ENCODE results near the gene FCGR3B. TPM values are rescaled to one million over a fixed set of nuclear protein-coding genes. Genes with fewer than 3 reads are reported as not detected.
"Not testable (repeated sequence)": the region's sequence is repeated elsewhere in the genome, so short reads cannot be mapped to it uniquely, and the experiment has no call there.

FCGR3B gene
- not detected for total RNA-seq

- DNase-seq (no peak), ATAC-seq (no peak)
- H3K27ac Mint-ChIP-seq = no peak within 1 kb of the TSS
- ChIA-PET POLR2A (no interaction called here), CTCF (interaction anchor here (0.7 kb wide), 1 partner anchor 84 kb away, joined by 3 read pairs; no protein-coding TSS in a partner anchor)
- no peak within 1 kb of the TSS for H3K4me3 Mint-ChIP-seq
- H3K9me3 Mint-ChIP-seq (ENCODE audit: low read depth) = no peaks in the 10 kb centered on the region
- intact Hi-C loops (cut with DNase I, micrococcal nuclease) = no loop called here
- H3K4me1 Mint-ChIP-seq = peaks cover 5% of the 10 kb centered on the region
- no peaks in the 10 kb centered on the region for H3K36me3 Mint-ChIP-seq (ENCODE audit: low read depth)
- no peaks in the 10 kb centered on the region for H3K27me3 Mint-ChIP-seq
These were observed at the start of gene FCGR3B for GRCh38 chr1:161631076-161631475. Gene FCGR3B (minus strand): TSS chr1:161631176. CDS start chr1:161631094, 82 bp downstream.

- H3K4me3 Mint-ChIP-seq = no peak overlapping the region
- intact Hi-C loops (cut with DNase I, micrococcal nuclease) = no loop called here
- POLR2A ChIA-PET = no interaction called here
- H3K27ac Mint-ChIP-seq = no peak overlapping the region
- peaks cover 6% of the 10 kb centered on the region for H3K27me3 Mint-ChIP-seq
- no peaks in the 10 kb centered on the region for H3K9me3 Mint-ChIP-seq (ENCODE audit: low read depth)
- DNase-seq (no peak), ATAC-seq (no peak)
- H3K36me3 Mint-ChIP-seq (ENCODE audit: low read depth) = no peaks in the 10 kb centered on the region
- CTCF ChIA-PET = no interaction called here
- peaks cover 4% of the 10 kb centered on the region for H3K4me1 Mint-ChIP-seq
These were observed 47.5 kb upstream of the FCGR3B start for GRCh38 chr1:161678500-161678899.

- peaks cover 4% of the 10 kb centered on the region for H3K4me1 Mint-ChIP-seq
- CTCF ChIA-PET = no interaction called here
- no peak for ATAC-seq
These were observed 46.1 kb upstream of the FCGR3B start for GRCh38 chr1:161676958-161677689.

GRCh38 chr1:161676441-161676840 lies 45.5 kb upstream of the FCGR3B start:
- DNase-seq (no peak), ATAC-seq (no peak)
- H3K27ac Mint-ChIP-seq = no peak overlapping the region
- H3K36me3 Mint-ChIP-seq (ENCODE audit: low read depth) = no peaks in the 10 kb centered on the region
- intact Hi-C loops (cut with DNase I, micrococcal nuclease) = no loop called here
- peaks cover 7% of the 10 kb centered on the region for H3K4me1 Mint-ChIP-seq
- POLR2A ChIA-PET = no interaction called here
- H3K27me3 Mint-ChIP-seq = peaks cover 2% of the 10 kb centered on the region
- no peaks in the 10 kb centered on the region for H3K9me3 Mint-ChIP-seq (ENCODE audit: low read depth)
- CTCF ChIA-PET = no interaction called here
- H3K4me3 Mint-ChIP-seq = no peak overlapping the region

More at GRCh38 chr1:161676958-161677689, 46.1 kb upstream of the FCGR3B start:
- Mint-ChIP-seq H3K27me3 (peaks cover 6% of the 10 kb centered on the region), H3K36me3 (ENCODE audit: low read depth) (no peaks in the 10 kb centered on the region), H3K9me3 (ENCODE audit: low read depth) (no peaks in the 10 kb centered on the region), H3K4me3 (no peak overlapping the region), H3K27ac (no peak overlapping the region)
- intact Hi-C loops (cut with DNase I, micrococcal nuclease) = no loop called here
- DNase-seq = no peak
- POLR2A ChIA-PET = no interaction called here

- POLR2A ChIA-PET; H3K27me3 Mint-ChIP-seq; H3K27ac Mint-ChIP-seq; H3K36me3 Mint-ChIP-seq (ENCODE audit: low read depth); H3K4me3 Mint-ChIP-seq; H3K9me3 Mint-ChIP-seq (ENCODE audit: low read depth); ATAC-seq; CTCF ChIA-PET; DNase-seq; intact Hi-C loops (cut with DNase I, micrococcal nuclease): not testable (repeated sequence)
- peaks cover 12% of the 10 kb centered on the region for H3K4me1 Mint-ChIP-seq
These were observed 43.9 kb upstream of the FCGR3B start for GRCh38 chr1:161674908-161675307.

GRCh38 chr1:161674447-161674846 lies 43.5 kb upstream of the FCGR3B start:
- H3K4me3 Mint-ChIP-seq; H3K27me3 Mint-ChIP-seq; H3K27ac Mint-ChIP-seq; H3K36me3 Mint-ChIP-seq (ENCODE audit: low read depth); intact Hi-C loops (cut with DNase I, micrococcal nuclease); CTCF ChIA-PET; H3K9me3 Mint-ChIP-seq (ENCODE audit: low read depth); POLR2A ChIA-PET; DNase-seq: not testable (repeated sequence)
- ATAC-seq = peak; percentile 30
- H3K4me1 Mint-ChIP-seq = peaks cover 12% of the 10 kb centered on the region

GRCh38 chr1:161673437-161673836 lies 42.5 kb upstream of the FCGR3B start:
- ATAC-seq; DNase-seq; POLR2A ChIA-PET; H3K9me3 Mint-ChIP-seq (ENCODE audit: low read depth); H3K27ac Mint-ChIP-seq; H3K27me3 Mint-ChIP-seq; H3K36me3 Mint-ChIP-seq (ENCODE audit: low read depth); intact Hi-C loops (cut with DNase I, micrococcal nuclease); H3K4me3 Mint-ChIP-seq; CTCF ChIA-PET: not testable (repeated sequence)
- H3K4me1 Mint-ChIP-seq = peaks cover 12% of the 10 kb centered on the region

- Mint-ChIP-seq H3K4me1 (peaks cover 12% of the 10 kb centered on the region), H3K27ac (peak overlapping the region; percentile 51)
- H3K4me3 Mint-ChIP-seq; intact Hi-C loops (cut with DNase I, micrococcal nuclease); POLR2A ChIA-PET; H3K9me3 Mint-ChIP-seq (ENCODE audit: low read depth); H3K27me3 Mint-ChIP-seq; CTCF ChIA-PET; H3K36me3 Mint-ChIP-seq (ENCODE audit: low read depth): not testable (repeated sequence)
- ATAC-seq (peak; percentile 80), DNase-seq (peak; percentile 30)
These were observed 40.4 kb upstream of the FCGR3B start for GRCh38 chr1:161671045-161672020.

GRCh38 chr1:161664689-161665088 lies 33.7 kb upstream of the FCGR3B start:
- H3K27me3 Mint-ChIP-seq; ATAC-seq; H3K4me1 Mint-ChIP-seq; POLR2A ChIA-PET; H3K9me3 Mint-ChIP-seq (ENCODE audit: low read depth); DNase-seq; intact Hi-C loops (cut with DNase I, micrococcal nuclease); H3K27ac Mint-ChIP-seq; H3K36me3 Mint-ChIP-seq (ENCODE audit: low read depth); CTCF ChIA-PET; H3K4me3 Mint-ChIP-seq: not testable (repeated sequence)

- H3K36me3 Mint-ChIP-seq (ENCODE audit: low read depth); H3K27me3 Mint-ChIP-seq; H3K4me1 Mint-ChIP-seq; intact Hi-C loops (cut with DNase I, micrococcal nuclease); POLR2A ChIA-PET; H3K27ac Mint-ChIP-seq; DNase-seq; ATAC-seq; H3K9me3 Mint-ChIP-seq (ENCODE audit: low read depth); CTCF ChIA-PET; H3K4me3 Mint-ChIP-seq: not testable (repeated sequence)
These were observed 32.6 kb upstream of the FCGR3B start for GRCh38 chr1:161663569-161663968.

GRCh38 chr1:161662684-161663339 lies 31.8 kb upstream of the FCGR3B start, which contains the start of gene FCGR2B:
Gene FCGR2B (plus strand): TSS chr1:161663143. CDS start chr1:161663242, 99 bp downstream.
- H3K9me3 Mint-ChIP-seq (ENCODE audit: low read depth); intact Hi-C loops (cut with DNase I, micrococcal nuclease); H3K27ac Mint-ChIP-seq; POLR2A ChIA-PET; H3K36me3 Mint-ChIP-seq (ENCODE audit: low read depth); DNase-seq; H3K4me1 Mint-ChIP-seq; H3K4me3 Mint-ChIP-seq; ATAC-seq; CTCF ChIA-PET; H3K27me3 Mint-ChIP-seq: not testable (repeated sequence)
